Fibroblast of villous mesenchyme (primary cell): ENCODE results near the gene TDRD7. TPM values are rescaled to one million over a fixed set of nuclear protein-coding genes. Genes with fewer than 3 reads are reported as not detected.

ENCODE experiments used
- DNase-seq: peaks from one replicate; pipeline ENCODE4 v3.0.0-alpha.2; 2010; ENCODE audit warnings: low read depth
- H3K4me3 ChIP-seq: 2 replicates; pipeline ENCODE4 v1.5.1; 2011; ENCODE audit warnings: low read depth, mild to moderate bottlenecking, low read length
- total RNA-seq: library from RNA; depleted of rRNA; stranded (reverse); fragments of >200 nt; gene quantifications from 2 replicates; pipeline ENCODE4 v1.2.3, GENCODE V29; 2012
- TF ChIP-seq, protein P1 (sequence below): IDR thresholded peaks from 2 replicates; pipeline ENCODE4 v1.5.1; 2012; ENCODE audit warnings: low read depth, mild to moderate bottlenecking, low read length; ENCODE audit not compliant: insufficient read depth

Gene TDRD7, protein sequence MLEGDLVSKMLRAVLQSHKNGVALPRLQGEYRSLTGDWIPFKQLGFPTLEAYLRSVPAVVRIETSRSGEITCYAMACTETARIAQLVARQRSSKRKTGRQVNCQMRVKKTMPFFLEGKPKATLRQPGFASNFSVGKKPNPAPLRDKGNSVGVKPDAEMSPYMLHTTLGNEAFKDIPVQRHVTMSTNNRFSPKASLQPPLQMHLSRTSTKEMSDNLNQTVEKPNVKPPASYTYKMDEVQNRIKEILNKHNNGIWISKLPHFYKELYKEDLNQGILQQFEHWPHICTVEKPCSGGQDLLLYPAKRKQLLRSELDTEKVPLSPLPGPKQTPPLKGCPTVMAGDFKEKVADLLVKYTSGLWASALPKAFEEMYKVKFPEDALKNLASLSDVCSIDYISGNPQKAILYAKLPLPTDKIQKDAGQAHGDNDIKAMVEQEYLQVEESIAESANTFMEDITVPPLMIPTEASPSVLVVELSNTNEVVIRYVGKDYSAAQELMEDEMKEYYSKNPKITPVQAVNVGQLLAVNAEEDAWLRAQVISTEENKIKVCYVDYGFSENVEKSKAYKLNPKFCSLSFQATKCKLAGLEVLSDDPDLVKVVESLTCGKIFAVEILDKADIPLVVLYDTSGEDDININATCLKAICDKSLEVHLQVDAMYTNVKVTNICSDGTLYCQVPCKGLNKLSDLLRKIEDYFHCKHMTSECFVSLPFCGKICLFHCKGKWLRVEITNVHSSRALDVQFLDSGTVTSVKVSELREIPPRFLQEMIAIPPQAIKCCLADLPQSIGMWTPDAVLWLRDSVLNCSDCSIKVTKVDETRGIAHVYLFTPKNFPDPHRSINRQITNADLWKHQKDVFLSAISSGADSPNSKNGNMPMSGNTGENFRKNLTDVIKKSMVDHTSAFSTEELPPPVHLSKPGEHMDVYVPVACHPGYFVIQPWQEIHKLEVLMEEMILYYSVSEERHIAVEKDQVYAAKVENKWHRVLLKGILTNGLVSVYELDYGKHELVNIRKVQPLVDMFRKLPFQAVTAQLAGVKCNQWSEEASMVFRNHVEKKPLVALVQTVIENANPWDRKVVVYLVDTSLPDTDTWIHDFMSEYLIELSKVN
- 9.0 and 11.7 TPM in 2 replicates for total RNA-seq

DNA sequence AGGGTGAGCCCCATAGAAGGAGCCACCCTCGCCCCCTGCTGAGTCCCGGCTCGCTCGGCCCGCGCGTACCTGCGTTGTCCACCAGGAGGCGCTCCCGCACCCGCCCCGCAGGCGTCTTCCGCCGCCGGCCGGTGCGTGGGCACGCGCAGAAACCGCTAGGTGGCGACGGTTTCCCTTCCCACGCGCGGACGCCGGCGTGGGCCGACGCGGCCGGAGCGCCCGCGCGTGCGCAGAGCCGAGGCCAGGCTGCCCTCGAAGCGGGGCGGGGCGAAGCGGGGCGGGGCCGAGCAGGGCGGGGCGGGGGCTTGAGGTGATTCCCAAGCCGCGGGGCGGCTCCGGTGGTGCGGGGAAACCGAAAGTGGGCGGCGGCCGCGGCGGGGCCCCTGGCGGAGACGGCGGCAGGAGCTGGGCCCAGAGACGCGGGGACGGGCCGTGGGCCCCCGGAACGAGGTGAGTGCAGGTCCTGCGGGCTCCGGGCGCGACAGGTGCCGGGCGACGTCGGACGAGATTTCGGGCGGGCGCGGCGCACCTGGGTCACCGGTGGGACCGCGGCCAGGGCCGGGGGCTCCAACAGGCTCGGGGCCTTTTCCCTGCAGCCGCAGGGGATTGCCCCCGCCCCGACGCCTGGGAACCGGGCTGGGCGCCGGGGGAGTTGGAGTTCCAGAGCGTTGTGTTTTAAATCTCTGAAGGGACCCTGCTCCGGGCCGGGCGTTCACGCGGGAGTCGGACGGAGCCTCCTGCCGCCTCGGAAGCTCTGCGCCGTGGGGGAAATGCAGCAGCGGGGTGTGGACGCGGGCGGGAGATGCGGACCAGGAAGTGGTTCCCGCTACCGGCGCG is at the start of gene TDRD7:
TSS of gene TDRD7 (plus strand) at position 308 of the 837 bp plus-strand sequence. CDS start 16,370 bp downstream, outside the sequence.
- peak within 1 kb of the TSS; percentile 76 for H3K4me3 ChIP-seq
- TF ChIP-seq, protein P1, sequence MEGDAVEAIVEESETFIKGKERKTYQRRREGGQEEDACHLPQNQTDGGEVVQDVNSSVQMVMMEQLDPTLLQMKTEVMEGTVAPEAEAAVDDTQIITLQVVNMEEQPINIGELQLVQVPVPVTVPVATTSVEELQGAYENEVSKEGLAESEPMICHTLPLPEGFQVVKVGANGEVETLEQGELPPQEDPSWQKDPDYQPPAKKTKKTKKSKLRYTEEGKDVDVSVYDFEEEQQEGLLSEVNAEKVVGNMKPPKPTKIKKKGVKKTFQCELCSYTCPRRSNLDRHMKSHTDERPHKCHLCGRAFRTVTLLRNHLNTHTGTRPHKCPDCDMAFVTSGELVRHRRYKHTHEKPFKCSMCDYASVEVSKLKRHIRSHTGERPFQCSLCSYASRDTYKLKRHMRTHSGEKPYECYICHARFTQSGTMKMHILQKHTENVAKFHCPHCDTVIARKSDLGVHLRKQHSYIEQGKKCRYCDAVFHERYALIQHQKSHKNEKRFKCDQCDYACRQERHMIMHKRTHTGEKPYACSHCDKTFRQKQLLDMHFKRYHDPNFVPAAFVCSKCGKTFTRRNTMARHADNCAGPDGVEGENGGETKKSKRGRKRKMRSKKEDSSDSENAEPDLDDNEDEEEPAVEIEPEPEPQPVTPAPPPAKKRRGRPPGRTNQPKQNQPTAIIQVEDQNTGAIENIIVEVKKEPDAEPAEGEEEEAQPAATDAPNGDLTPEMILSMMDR = peak; percentile 99
- peak; percentile 80 for DNase-seq

DNA sequence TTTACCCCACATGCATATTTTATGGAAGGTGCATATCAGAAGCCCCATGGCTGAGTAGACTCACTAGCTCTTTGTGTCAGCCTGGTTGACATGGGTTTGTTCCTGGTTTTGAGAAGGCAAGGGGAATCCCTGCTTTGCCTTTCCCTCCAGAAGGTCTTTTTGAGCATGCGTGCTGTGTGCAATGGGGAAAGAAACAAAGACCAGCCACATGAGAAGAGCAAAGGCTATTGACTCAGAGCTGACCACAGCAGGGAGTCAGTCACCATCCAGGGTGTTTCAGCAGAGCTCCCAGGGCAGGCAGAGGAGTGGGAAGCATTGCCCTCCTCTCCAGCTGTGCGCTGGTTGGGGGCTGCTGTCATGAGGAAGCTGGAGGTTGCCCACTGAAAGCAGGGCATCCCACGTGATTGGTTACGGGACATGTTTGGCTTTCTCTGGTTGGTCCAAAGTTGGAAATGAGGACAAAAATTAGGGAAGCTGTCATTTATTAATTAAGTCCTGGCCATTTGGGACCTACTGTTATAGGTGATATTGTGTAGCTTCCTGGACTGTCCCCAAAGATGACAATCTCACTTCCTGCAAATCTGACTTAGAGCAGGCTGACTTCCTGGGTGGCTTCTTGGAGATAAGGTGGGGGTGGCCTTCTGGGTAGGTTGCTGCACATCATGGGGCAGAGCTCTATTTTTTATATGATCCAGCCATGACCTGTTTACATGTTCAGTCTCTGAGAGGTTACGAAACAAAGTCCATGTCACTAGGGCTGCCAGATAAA is 48.9 kb upstream of the TDRD7 start:
- no peak overlapping the region for H3K4me3 ChIP-seq
- TF ChIP-seq, protein P1 = no peak
- no peak for DNase-seq

DNA sequence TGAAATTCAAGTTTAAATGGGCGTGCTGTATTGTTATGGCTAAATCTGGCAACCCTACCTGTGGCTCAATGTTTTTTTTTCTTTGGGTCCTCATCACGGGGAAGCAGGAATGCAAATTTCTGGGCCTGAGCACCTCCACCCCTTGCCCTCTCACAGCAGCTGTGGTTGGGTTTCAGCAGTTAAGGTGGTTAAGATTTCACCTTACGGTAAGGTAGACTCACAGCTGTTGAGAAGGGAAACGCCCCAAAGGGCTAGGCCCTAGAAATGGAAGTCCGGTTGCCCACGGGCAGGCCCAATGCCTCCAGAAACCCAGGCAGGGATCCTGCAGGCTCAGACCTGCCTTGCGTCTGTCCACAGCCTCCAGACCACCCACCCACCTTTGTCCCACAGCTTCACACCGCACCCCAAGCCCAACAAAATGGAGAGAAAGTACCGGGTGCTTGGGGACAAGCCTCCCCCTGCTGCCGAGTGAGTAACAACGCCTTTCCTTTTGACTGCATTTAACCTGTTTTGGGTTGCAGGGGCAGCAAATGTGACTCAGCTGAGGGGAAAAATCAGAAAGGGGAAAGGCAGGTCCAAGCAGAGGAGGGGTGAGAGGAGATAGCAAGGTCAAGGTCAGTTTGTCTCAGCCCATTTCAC is 48.1 kb upstream of the TDRD7 start:
- no peak for DNase-seq
- H3K4me3 ChIP-seq = no peak overlapping the region
- TF ChIP-seq, protein P1 = no peak

GRCh38 chr9:97364769-97365490 is 47.0 kb upstream of the TDRD7 start:
- TF ChIP-seq, protein P1 = no peak
- DNase-seq = no peak
- no peak overlapping the region for H3K4me3 ChIP-seq

- no peak overlapping the region for H3K4me3 ChIP-seq
- DNase-seq = no peak
- TF ChIP-seq, protein P1 = no peak
Observed at GRCh38 chr9:97365634-97366033, 46.3 kb upstream of the TDRD7 start.
